Right hindlimb (tissue), 1 donor: ENCODE results near the gene PTPN6.

ENCODE experiments used
- DNase-seq: peaks from one replicate; pipeline ENCODE4 v3.0.0-alpha.2; 2018

Gene PTPN6

GRCh38 chr12:6957151-6957701 lies 6.1 kb downstream of the PTPN6 start:
- no peak for DNase-seq

GRCh38 chr12:6957741-6958608 lies 6.8 kb downstream of the PTPN6 start:
- DNase-seq, result no peak

GRCh38 chr12:6958609-6959057 lies 7.5 kb downstream of the PTPN6 start:
- no peak for DNase-seq

GRCh38 chr12:6959058-6959804 lies 8.1 kb downstream of the PTPN6 start:
- DNase-seq, result no peak

DNA sequence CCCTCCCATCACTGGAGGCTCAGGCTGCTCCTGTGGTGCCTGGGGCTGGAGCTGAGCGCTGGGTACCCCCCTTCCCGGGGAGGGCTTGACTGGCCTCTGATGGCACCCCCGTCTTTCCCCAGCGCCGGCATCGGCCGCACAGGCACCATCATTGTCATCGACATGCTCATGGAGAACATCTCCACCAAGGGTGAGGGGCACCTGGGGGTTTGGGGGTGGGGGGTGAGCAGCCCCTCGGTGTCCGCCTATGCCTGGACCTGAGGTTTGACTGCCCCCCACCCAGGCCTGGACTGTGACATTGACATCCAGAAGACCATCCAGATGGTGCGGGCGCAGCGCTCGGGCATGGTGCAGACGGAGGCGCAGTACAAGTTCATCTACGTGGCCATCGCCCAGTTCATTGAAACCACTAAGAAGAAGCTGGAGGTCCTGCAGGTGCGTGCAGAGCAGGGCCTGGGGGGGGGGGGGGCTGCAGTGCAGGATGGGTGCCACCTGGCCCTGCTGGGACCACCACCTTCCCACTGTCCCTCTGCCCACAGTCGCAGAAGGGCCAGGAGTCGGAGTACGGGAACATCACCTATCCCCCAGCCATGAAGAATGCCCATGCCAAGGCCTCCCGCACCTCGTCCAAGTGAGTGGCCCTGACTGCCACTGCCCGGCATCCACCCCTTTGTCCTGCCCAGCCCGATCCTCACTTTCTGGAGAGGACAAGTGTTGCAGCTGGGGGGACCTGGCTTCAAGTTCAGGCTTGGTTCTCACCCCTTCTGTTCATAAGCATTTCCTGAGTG lies 8.8 kb downstream of the PTPN6 start:
- DNase-seq, result no peak

- DNase-seq, result peak; percentile 37
Observed at GRCh38 chr12:6960593-6961277, 9.6 kb downstream of the PTPN6 start.

DNA sequence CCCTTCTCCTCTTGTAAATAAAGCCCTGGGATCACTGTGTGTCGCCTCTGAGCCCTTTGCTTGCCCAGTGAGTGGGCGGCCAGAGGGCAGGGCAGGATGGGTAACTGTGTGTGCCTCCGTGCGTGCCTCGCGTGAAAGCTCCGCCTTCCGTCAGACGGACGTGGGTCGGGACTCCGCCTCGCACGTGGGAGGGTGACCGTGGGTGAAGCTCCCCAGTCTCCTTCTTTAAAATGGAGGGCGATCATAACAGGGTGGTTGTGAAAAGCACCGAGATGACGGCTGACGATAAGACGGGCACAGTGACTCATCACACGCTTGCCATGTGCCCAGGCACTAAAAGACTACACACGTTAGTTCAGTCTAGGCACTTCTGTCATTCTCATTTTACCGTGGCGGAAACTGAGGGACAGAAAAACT lies 10.1 kb downstream of the PTPN6 start:
- DNase-seq, result no peak

DNA sequence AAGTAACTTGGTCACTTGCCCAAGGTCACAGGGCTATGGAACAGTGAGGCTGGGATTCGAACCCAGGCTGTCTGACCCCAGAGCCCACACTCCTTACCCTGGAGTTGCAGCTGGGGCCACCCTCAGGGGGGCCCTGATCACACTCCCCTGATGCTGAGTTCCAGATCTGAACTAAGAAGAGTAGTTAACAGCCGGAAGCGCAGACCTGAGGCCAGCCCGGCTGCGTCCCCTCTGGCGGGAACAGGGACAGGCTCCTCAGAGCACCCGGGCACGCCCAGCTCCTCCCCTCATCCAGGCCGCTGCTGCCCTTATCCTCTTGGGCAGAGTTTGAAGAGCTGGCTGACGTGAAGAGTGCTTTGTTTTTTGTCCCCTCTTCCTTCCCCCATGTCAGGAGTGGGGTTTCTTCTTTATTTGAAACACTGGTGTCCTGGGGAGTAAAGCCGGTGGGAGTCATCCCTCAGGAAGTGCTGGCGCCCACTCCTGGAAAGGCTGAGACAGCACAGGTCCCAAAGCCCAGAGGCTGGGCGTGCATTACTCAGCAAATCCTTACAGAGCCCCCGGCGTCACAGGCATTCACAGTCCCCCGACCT lies 10.6 kb downstream of the PTPN6 start:
- DNase-seq, result peak; percentile 63

GRCh38 chr12:6962285-6963015 lies 11.3 kb downstream of the PTPN6 start:
- DNase-seq, result no peak

GRCh38 chr12:6963016-6963731 lies 12.0 kb downstream of the PTPN6 start:
- no peak for DNase-seq

DNA sequence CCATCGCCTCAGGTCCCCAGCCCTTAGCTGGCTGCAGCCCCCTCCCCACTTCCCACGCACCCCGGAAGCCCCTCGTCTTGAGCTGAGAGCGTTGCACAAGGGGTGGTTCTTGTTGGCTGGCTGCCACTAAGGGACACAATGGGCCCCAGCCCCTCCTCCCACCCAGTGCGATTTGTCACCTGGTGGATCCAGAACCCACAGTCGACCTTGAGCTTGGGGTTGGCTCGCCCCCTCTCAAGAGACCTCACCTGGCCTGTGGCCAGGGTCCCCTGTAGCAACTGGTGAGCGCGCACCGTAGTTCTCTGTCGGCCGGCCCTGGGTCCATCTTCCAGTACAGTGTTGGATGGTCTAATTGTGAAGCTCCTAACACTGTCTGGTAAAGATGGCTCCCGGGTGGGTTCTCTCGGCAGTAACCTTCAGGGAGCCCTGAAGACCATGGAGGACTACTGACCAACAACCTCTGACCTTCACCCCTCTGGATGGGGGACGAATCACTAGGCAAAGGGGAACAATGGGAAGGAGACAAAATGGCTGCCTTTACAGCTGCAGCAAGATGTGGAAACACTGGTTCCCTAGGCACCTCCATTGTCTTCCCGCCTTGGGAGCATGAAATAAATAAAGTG lies 12.7 kb downstream of the PTPN6 start:
- no peak for DNase-seq

- DNase-seq, result peak; percentile 25
Observed at GRCh38 chr12:6964605-6965025, 13.5 kb downstream of the PTPN6 start.

- peak; percentile 88 for DNase-seq
Observed at GRCh38 chr12:6965026-6965661, 14.0 kb downstream of the PTPN6 start.

- DNase-seq, result no peak
Observed at GRCh38 chr12:6965714-6966113, 14.6 kb downstream of the PTPN6 start.

- DNase-seq, result no peak
Observed at GRCh38 chr12:6966351-6966750, 15.2 kb downstream of the PTPN6 start.

GRCh38 chr12:6967651-6968100 lies 16.5 kb downstream of the PTPN6 start:
- no peak for DNase-seq

- DNase-seq, result no peak
Observed at GRCh38 chr12:6968426-6968825, 17.3 kb downstream of the PTPN6 start.

GRCh38 chr12:6970096-6970527 lies 19.0 kb downstream of the PTPN6 start:
- DNase-seq, result peak; percentile 52

DNA sequence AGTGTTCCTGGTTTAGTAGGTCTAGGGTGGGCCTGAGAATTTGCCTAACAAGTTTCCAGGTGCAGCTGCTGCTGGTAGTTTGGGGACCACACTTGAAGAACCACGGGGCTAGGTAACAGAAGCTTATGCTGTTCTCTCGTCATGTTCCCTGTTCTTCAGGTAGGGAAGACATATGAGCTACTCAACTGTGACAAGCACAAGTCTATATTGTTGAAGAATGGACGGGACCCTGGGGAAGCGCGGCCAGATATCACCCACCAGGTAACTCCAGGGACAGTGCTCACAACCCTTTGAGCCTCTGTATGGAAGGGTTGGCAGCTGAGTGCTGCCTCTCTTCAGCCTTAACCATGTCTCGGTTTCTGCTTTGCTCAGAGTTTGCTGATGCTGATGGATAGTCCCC lies 23.0 kb downstream of the PTPN6 start:
- no peak for DNase-seq
